OCI-LY7 (cell line): Measurements from ENCODE around the gene KIRREL3.

Source experiments
- EZH2phosphoT487 ChIP-seq: fragments of 200-600 bp; sonication (generic); IDR thresholded peaks from 2 replicates; pipeline ENCODE4 v1.6.1; 2018; ENCODE audit warnings: low read depth, borderline replicate concordance, mild to moderate bottlenecking, mixed run types, antibody characterized with exemption, low read length, moderate library complexity, mixed read lengths
- TF ChIP-seq, protein P1 (sequence below): fragments of 200-600 bp; sonication (generic); conservative IDR thresholded peaks from 2 replicates; pipeline ENCODE4 v1.5.1; 2014; ENCODE audit warnings: mild to moderate bottlenecking, antibody characterized with exemption, low read length, moderate library complexity, mixed read lengths

DNA sequence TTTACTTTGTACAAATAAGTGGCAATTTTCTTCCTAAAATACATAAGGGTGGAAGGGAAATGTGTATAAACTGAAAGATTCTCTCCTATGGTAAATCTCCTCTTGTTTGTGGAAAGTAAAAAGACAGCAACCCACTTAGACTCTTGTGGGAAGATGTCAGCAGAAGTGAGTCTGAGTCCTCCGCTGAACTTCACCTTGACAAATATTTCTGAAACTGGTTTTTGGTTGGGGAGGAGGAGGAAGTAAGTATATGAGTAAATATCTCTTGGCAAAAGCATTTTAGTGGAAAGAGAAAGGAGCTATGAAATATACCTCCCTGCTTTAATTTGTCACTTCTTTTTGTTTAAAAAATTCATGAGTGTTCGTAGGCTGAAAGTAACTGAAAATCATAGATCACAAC lies 196.2 kb downstream of the KIRREL3 start:
- TF ChIP-seq, protein P1, sequence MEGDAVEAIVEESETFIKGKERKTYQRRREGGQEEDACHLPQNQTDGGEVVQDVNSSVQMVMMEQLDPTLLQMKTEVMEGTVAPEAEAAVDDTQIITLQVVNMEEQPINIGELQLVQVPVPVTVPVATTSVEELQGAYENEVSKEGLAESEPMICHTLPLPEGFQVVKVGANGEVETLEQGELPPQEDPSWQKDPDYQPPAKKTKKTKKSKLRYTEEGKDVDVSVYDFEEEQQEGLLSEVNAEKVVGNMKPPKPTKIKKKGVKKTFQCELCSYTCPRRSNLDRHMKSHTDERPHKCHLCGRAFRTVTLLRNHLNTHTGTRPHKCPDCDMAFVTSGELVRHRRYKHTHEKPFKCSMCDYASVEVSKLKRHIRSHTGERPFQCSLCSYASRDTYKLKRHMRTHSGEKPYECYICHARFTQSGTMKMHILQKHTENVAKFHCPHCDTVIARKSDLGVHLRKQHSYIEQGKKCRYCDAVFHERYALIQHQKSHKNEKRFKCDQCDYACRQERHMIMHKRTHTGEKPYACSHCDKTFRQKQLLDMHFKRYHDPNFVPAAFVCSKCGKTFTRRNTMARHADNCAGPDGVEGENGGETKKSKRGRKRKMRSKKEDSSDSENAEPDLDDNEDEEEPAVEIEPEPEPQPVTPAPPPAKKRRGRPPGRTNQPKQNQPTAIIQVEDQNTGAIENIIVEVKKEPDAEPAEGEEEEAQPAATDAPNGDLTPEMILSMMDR = no peak
- no peak for TF ChIP-seq EZH2phosphoT487
